ENCODE measurements around the gene UNC5A. TPM values are rescaled to one million over a fixed set of nuclear protein-coding genes. Genes with fewer than 3 reads are reported as not detected.

Gene UNC5A
- total and polyA plus RNA-seq, 7 donors = 0.03 to 0.25 (median 0.10) TPM; not detected in 4

DNA sequence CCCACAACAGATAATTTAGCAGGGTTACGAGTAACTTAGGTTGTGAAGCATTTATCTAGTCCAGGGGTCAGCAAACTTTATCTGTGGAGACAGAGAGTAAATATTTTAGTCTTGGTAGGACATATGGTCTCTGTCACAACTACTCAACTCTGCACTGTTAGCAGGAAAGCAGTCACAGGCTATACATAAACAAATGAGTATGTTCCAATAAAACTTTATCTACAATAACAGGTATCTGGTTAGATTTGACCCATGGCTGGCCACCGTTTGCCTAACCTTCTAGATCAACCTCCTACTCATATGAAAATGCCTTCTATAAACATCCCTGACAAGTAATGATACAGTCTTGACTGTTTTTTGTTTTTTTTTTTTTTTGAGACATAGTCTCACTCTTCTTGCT is 101.8 kb downstream of the UNC5A start:
- Histone ChIP-seq H3K4me1 (no peaks in the 10 kb centered on the region), H3K4me3 (no peak overlapping the region), H3K27ac (no peak overlapping the region), H3K9me3 (no peaks in the 10 kb centered on the region), H3K36me3 (ENCODE audit: insufficient read depth in 1 of 2, low read depth in 1 of 2) (peaks cover 6 to 58% of the 10 kb centered on the region in 2 donors), H3K27me3 (ENCODE audit: insufficient read depth in 3 of 3, low read length in 2 of 3) (no peaks in the 10 kb centered on the region)
- TF ChIP-seq, protein P1, sequence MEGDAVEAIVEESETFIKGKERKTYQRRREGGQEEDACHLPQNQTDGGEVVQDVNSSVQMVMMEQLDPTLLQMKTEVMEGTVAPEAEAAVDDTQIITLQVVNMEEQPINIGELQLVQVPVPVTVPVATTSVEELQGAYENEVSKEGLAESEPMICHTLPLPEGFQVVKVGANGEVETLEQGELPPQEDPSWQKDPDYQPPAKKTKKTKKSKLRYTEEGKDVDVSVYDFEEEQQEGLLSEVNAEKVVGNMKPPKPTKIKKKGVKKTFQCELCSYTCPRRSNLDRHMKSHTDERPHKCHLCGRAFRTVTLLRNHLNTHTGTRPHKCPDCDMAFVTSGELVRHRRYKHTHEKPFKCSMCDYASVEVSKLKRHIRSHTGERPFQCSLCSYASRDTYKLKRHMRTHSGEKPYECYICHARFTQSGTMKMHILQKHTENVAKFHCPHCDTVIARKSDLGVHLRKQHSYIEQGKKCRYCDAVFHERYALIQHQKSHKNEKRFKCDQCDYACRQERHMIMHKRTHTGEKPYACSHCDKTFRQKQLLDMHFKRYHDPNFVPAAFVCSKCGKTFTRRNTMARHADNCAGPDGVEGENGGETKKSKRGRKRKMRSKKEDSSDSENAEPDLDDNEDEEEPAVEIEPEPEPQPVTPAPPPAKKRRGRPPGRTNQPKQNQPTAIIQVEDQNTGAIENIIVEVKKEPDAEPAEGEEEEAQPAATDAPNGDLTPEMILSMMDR (IDR thresholded peaks at IDR 0.05) = no peak
- ATAC-seq (no peak), DNase-seq (no peak)
- 91 to 97% (median 96%) methylated on average over 2 of the region's 2 CpGs for WGBS, 3 donors
- intact Hi-C loops (cut with DNase I) = no loop called here

DNA sequence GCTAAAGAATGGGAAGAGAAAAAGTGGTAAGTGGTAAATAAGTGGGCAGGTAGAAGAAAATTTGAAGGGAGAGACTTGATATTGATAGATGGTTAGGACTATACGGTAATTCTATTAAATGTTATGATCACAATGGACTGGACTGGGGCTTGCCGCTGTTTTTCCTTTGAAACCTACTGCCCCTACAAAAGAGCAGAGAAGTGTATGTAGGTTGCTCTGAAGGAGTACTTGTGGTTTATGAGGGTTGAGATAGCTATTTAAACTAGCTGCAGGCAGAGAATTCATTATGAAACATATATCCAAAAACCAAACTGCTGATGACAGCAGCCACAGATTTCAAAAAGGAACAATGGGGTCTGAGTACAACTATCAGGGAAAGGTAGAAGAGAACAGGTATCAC is 105.5 kb downstream of the UNC5A start:
- DNase-seq (no peak), ATAC-seq (no peak)
- no peaks in the 10 kb centered on the region for H3K4me1 ChIP-seq
- H3K4me3 ChIP-seq = no peak overlapping the region
- H3K36me3 ChIP-seq (ENCODE audit: insufficient read depth in 1 of 2, low read depth in 1 of 2) = peaks cover 0 to 33% of the 10 kb centered on the region in 2 donors
- no peak overlapping the region for H3K27ac ChIP-seq
- no peaks in the 10 kb centered on the region for H3K9me3 ChIP-seq
- intact Hi-C loops (cut with DNase I) = no loop called here
- 69 to 100% (median 96%) methylated on average over 2 of the region's 2 CpGs for WGBS, 3 donors
- H3K27me3 ChIP-seq (ENCODE audit: insufficient read depth in 3 of 3, low read length in 2 of 3) = no peaks in the 10 kb centered on the region
- TF ChIP-seq, protein P1 (IDR thresholded peaks at IDR 0.05) = no peak

DNA sequence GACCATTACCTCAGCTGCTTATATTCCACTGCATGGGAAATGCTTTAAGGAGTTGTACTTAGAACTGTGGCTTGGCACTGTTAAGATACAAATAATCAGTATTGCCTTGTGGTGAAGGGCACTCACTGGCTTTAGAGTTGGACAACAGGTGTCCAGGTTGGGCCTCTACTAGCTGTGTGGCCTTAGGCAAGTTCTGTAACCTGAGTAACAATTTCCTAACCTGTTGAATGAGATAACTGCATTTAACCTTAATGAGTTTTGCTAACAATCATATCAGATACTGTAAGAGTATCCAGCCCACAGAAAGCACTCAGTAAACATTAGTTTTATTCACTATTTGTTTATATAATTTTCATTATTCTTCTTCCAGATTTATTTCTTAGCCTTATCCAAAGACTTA is 106.0 kb downstream of the UNC5A start:
- no peak overlapping the region for H3K27ac ChIP-seq
- no peaks in the 10 kb centered on the region for H3K4me1 ChIP-seq
- intact Hi-C loops (cut with DNase I) = no loop called here
- TF ChIP-seq, protein P1 (IDR thresholded peaks at IDR 0.05) = no peak
- H3K9me3 ChIP-seq = no peaks in the 10 kb centered on the region
- no peaks in the 10 kb centered on the region for H3K27me3 ChIP-seq (ENCODE audit: insufficient read depth in 3 of 3, low read length in 2 of 3)
- ATAC-seq (peak in 2 of 4 donors; percentile 44 to 69), DNase-seq (no peak)
- no peak overlapping the region for H3K4me3 ChIP-seq
- peaks cover 0 to 28% of the 10 kb centered on the region in 2 donors for H3K36me3 ChIP-seq (ENCODE audit: insufficient read depth in 1 of 2, low read depth in 1 of 2)

DNA sequence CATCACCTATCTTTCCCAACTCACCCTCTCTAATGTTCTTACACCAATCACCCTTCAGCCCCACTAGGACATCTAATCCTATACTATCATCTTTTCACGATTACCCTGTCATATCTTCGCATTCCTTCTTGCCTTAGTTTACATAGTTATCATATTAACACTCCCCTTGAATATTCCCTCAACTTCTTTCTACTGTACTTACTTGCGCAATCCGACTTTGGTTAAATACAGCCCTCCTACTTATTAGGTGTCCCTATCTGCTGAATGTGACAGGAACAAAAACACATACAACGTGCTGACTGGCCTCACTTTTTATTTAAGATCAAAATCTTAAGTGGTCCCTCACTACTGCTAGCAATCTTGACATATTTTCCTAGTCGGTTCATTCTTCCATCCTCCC is 108.3 kb downstream of the UNC5A start:
- WGBS, 3 donors = 96 to 98% (median 97%) methylated on average over 6 of the region's 6 CpGs
- no peak for DNase-seq
- intact Hi-C loops (cut with DNase I) = no loop called here
- Histone ChIP-seq H3K36me3 (ENCODE audit: insufficient read depth in 1 of 2, low read depth in 1 of 2) (peaks cover 0 to 28% of the 10 kb centered on the region in 2 donors), H3K4me1 (no peaks in the 10 kb centered on the region), H3K4me3 (no peak overlapping the region), H3K9me3 (no peaks in the 10 kb centered on the region), H3K27me3 (ENCODE audit: insufficient read depth in 3 of 3, low read length in 2 of 3) (no peaks in the 10 kb centered on the region), H3K27ac (no peak overlapping the region)
- TF ChIP-seq, protein P1 (IDR thresholded peaks at IDR 0.05) = no peak
- ATAC-seq = no peak

DNA sequence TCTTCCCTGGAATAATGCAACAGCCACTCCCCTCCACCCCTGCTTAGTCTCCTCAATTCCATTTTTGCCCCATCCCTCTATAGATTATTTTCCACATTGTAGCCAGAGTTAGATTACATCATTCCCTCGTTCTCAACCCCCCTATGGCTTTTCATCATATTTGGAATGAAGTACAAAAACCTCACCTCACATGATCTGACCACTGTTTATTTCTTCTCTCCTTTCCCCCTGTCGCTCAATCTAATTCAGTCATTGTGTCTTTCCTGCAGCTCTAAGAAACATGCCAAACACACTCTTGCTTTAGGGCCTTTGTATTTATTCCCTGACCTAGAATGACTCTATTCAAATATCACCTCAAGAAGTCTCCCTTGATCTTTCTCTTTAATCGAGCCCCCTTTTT is 111.4 kb downstream of the UNC5A start:
- intact Hi-C loops (cut with DNase I) = no loop called here

More for the DNA sequence above, 111.4 kb downstream of the UNC5A start:
- DNase-seq (no peak), ATAC-seq (no peak)
- 87 to 92% (median 88%) methylated on average over 3 of the region's 3 CpGs for WGBS, 3 donors
- Histone ChIP-seq H3K27me3 (ENCODE audit: insufficient read depth in 3 of 3, low read length in 2 of 3) (no peaks in the 10 kb centered on the region), H3K4me1 (no peaks in the 10 kb centered on the region), H3K27ac (no peak overlapping the region), H3K9me3 (no peaks in the 10 kb centered on the region), H3K36me3 (ENCODE audit: insufficient read depth in 1 of 2, low read depth in 1 of 2) (peaks cover 0 to 13% of the 10 kb centered on the region in 2 donors), H3K4me3 (no peak overlapping the region)
- TF ChIP-seq, protein P1 (IDR thresholded peaks at IDR 0.05) = no peak
